Endothelial cell of umbilical vein (primary cell): ENCODE results near the gene PCBP1. TPM values are rescaled to one million over a fixed set of nuclear protein-coding genes. Genes with fewer than 3 reads are reported as not detected.

Experiments
- BruUV-seq: library from RNA; stranded (reverse); fragments of 400-500 nt; replicated peaks from 2 replicates; lab custom pipeline; 2021; lab: Mats Ljungman, UMichigan
- CTCF ChIA-PET: fragments of 300-600, 350-600 bp; sonication (Branson Sonifier 250); formaldehyde crosslinking; loops from one replicate; lab custom pipeline; 2021; ENCODE audit warnings: antibody characterized with exemption, inconsistent platforms; lab: Charles Lee
- POLR2A ChIA-PET: fragments of 300-600, 350-600 bp; sonication (Branson Sonifier 250); formaldehyde crosslinking; loops from one replicate; lab custom pipeline; 2021; ENCODE audit warnings: antibody characterized with exemption, inconsistent platforms; lab: Charles Lee
- DNase-seq: peaks from one replicate; pipeline ENCODE4 v3.0.0-alpha.2; 2011; ENCODE audit warnings: low read depth, low spot score
- FAIRE-seq: peaks from 2 replicates; lab custom pipeline; 2011; peaks lifted over from hg19 to GRCh38; lab: Jason Lieb, UNC
- H2AFZ ChIP-seq: 2 replicates; pipeline ENCODE4 v1.6.0; 2012; ENCODE audit warnings: low read depth, low read length, control low read depth, inconsistent platforms
- H3K27ac ChIP-seq: 2 replicates; pipeline ENCODE4 v1.5.1; 2011; ENCODE audit warnings: low read depth, mild to moderate bottlenecking, control low read depth, low read length, moderate library complexity; ENCODE audit not compliant: insufficient read depth
- H3K27me3 ChIP-seq, 2 experiments: 2 replicates each; pipeline versions ENCODE4 v1.6.0 to v1.6.1; 2011; ENCODE audit warnings: low read length in 2 of 2, mixed read lengths in 1 of 2; ENCODE audit not compliant: control insufficient read depth in 2 of 2, insufficient read depth in 2 of 2
- H3K36me3 ChIP-seq, 2 experiments: 2 replicates in 1 of 2; 3 replicates in 1 of 2; pipeline ENCODE4 v1.5.1; 2011; ENCODE audit warnings: low read length in 2 of 2, mild to moderate bottlenecking in 1 of 2, moderate library complexity in 1 of 2; ENCODE audit not compliant: control insufficient read depth in 2 of 2, insufficient read depth in 2 of 2; ENCODE audit errors: extremely low read depth in 1 of 2
- H3K4me1 ChIP-seq: 3 replicates; pipeline ENCODE4 v1.5.1; 2011; ENCODE audit warnings: mild to moderate bottlenecking, low read length; ENCODE audit not compliant: control insufficient read depth, insufficient read depth; ENCODE audit errors: extremely low read depth
- H3K4me2 ChIP-seq: 2 replicates; pipeline ENCODE4 v1.6.1; 2011; ENCODE audit warnings: low read length, control low read depth, mixed read lengths; ENCODE audit not compliant: insufficient read depth
- H3K4me3 ChIP-seq, 3 experiments: fragments of 200-600 bp in 1 of 3; sonication (generic), shearing (Covaris generic) in 1 of 3; replicated peaks in 1 of 3; 2 replicates each; pipeline ENCODE4 v1.5.1; 2011 to 2016; ENCODE audit warnings: control low read depth in 3 of 3, low read length in 3 of 3, mild to moderate bottlenecking in 2 of 3, inconsistent platforms in 1 of 3, low read depth in 1 of 3, moderate library complexity in 1 of 3; ENCODE audit not compliant: insufficient read depth in 1 of 3
- H3K79me2 ChIP-seq: 2 replicates; pipeline ENCODE4 v1.6.0; 2012; ENCODE audit warnings: low read length, inconsistent platforms; ENCODE audit not compliant: control insufficient read depth, insufficient read depth
- H3K9ac ChIP-seq: replicated peaks from 2 replicates; pipeline ENCODE3; 2011; ENCODE audit warnings: low read length, control low read depth; ENCODE audit not compliant: insufficient read depth; ENCODE audit errors: extremely low read depth
- H3K9me1 ChIP-seq: replicated peaks from 3 replicates; pipeline ENCODE4 v1.6.0; 2011; ENCODE audit warnings: mild to moderate bottlenecking, low read length; ENCODE audit not compliant: control insufficient read depth, insufficient read depth; ENCODE audit errors: extremely low read depth
- H3K9me3 ChIP-seq: replicated peaks from 2 replicates; pipeline ENCODE4 v1.5.1; 2012; ENCODE audit warnings: low read length, inconsistent platforms; ENCODE audit not compliant: control insufficient read depth, insufficient read depth
- H4K20me1 ChIP-seq: replicated peaks from 2 replicates; pipeline ENCODE3; 2011; ENCODE audit warnings: mild to moderate bottlenecking, low read length; ENCODE audit not compliant: control insufficient read depth, insufficient read depth; ENCODE audit errors: extremely low read depth
- CTCF ChIP-seq, 2 donors: IDR thresholded peaks; 1 replicate in 1 of 2; 2 replicates in 1 of 2; pipeline ENCODE4 v1.5.1; 2011; ENCODE audit warnings: low read length in 2 of 2, mild to moderate bottlenecking in 2 of 2, moderate library complexity in 2 of 2, control low read depth in 1 of 2, inconsistent platforms in 1 of 2, low read depth in 1 of 2; ENCODE audit not compliant: insufficient read depth in 1 of 2; ENCODE audit errors: extremely low read depth in 1 of 2
- POLR2A ChIP-seq: IDR thresholded peaks from 2 replicates; pipeline ENCODE4 v1.6.1; 2012; ENCODE audit warnings: low read depth, mild to moderate bottlenecking, control low read depth, low read length
- dilution Hi-C: fragments of 300-500 bp; cut with MboI; formaldehyde crosslinking; loops from one replicate; pipeline ENCODE4 v1.15.0; 2019; ENCODE audit warnings: low sequenced_read_pairs; ENCODE audit not compliant: extremely low pct_ligation_motif_present
- intact Hi-C: fragments of 100-400 bp; cut with micrococcal nuclease; formaldehyde crosslinking; loops from one replicate; pipeline ENCODE4 v1.10.0; 2022
- polyA plus RNA-seq, 4 experiments: library from polyadenylated mRNA; depleted of rRNA in 3 of 4; stranded (reverse) in 3 of 4; unstranded in 1 of 4; fragments of >200 nt; gene quantifications; 2 replicates each; pipeline versions ENCODE4 v1.2.1 to v1.2.3, GENCODE V29; 2011 to 2012; ENCODE audit warnings: missing spikeins in 1 of 4
- total RNA-seq: library from RNA; stranded (reverse); gene quantifications from 2 replicates; pipeline ENCODE4 v1.2.3, GENCODE V29; 2021

The PCBP1 gene
- total and polyA plus RNA-seq, 2 donors (not counting 3 experiments of a cell fraction or from before 2014, with no cell fraction given) = 196 to 360 TPM

DNA sequence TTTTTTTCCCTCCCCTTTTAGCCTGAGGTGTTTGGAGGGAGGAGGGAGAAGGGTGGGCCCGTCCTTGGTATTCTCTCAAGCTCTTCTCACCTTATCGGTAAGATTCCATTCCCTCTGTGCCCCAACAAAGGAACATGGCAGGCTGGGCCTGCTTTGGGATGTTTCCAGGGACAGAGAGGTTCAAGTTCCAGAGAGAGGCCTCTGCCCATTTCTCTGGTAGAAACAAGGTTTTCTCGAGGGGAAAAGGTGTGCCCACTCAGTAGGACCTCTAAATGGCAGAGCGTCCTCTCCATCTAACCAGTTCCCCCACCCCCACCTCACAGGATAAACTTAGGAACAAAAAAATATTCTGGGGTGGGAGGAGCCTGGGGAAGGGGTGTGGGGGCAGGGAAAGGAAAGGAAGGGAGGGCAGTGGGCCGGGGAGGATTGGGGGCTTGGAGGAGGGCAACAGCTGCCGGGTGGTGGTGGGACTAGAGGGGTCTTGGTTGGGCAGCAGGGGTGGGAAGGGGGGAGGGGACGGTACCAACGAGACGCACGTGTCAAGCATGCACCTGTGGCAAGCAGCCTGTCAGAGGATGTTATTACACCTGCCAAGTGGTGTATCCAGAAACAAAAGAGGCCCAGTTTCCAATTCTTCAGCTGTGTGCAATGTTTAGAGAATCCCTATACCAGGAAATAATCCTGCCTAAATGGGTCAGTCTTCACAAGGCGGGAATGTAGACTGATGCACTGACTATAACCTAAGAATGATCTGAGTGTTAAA, 2.1 kb downstream of the PCBP1 start:
- Histone ChIP-seq H3K36me3 (peaks cover 0 to 4% of the 10 kb centered on the region in 2 experiments), H3K4me3 (peak overlapping the region; percentile 90 to 93 (median 91)), H3K4me2 (peak overlapping the region; percentile 98), H3K27ac (peak overlapping the region; percentile 90), H3K9ac (peak overlapping the region; percentile 94), H3K4me1 (peaks cover 29% of the 10 kb centered on the region), H2AFZ (no peak overlapping the region), H3K9me1 (no peaks in the 10 kb centered on the region), H4K20me1 (no peaks in the 10 kb centered on the region), H3K27me3 (no peaks in the 10 kb centered on the region), H3K79me2 (peaks cover 27% of the 10 kb centered on the region), H3K9me3 (no peaks in the 10 kb centered on the region)
- dilution Hi-C loops (no loop called here), intact Hi-C loops (loop anchor here (5.0 kb wide), 1 partner anchor 158 kb away; the partner anchor contains the start of gene TIA1)
- ChIA-PET CTCF (interaction anchor here (0.9 kb wide), 1 partner anchor 29 kb away, joined by 3 read pairs; no protein-coding TSS in a partner anchor), POLR2A (interaction anchor here (1.1 to 3.1 kb wide), 5 partner anchors 35 to 175 kb away, joined by 3 to 15 read pairs (median 7); partner anchors contain the start of gene MXD1)
- BruUV-seq = no TSS peak
- FAIRE-seq (no peak), DNase-seq (peak; percentile 52)
- TF ChIP-seq CTCF (IDR thresholded peaks at IDR 0.05; ENCODE audit: extremely low read depth in 1 of 2, insufficient read depth in 1 of 2, low read depth in 1 of 2, low read length in 2 of 2) = no peak

- peak; percentile 65 for DNase-seq
- H3K36me3 ChIP-seq = peaks cover 0 to 4% of the 10 kb centered on the region in 2 experiments
- dilution Hi-C loops (no loop called here), intact Hi-C loops (loop anchor here (5.0 kb wide), 1 partner anchor 157 kb away; the partner anchor contains the start of gene TIA1)
- H3K27me3 ChIP-seq = no peaks in the 10 kb centered on the region
- H3K9me1 ChIP-seq = no peaks in the 10 kb centered on the region
- H3K9me3 ChIP-seq = no peaks in the 10 kb centered on the region
- H3K4me1 ChIP-seq = peaks cover 26% of the 10 kb centered on the region
- ChIA-PET CTCF (no interaction called here), POLR2A (interaction anchor here (0.6 to 1.3 kb wide), 2 partner anchors 43 to 176 kb away, joined by 4 read pairs; no protein-coding TSS in a partner anchor)
- no peak overlapping the region for H2AFZ ChIP-seq
- peak; percentile 32 for TF ChIP-seq POLR2A
- no peak for TF ChIP-seq CTCF (IDR thresholded peaks at IDR 0.05; ENCODE audit: extremely low read depth in 1 of 2, insufficient read depth in 1 of 2, low read depth in 1 of 2, low read length in 2 of 2)
- peak overlapping the region; percentile 10 for H3K27ac ChIP-seq
- peaks cover 27% of the 10 kb centered on the region for H3K79me2 ChIP-seq
- FAIRE-seq = no peak
- BruUV-seq = no TSS peak
- peak overlapping the region in 1 of 3 experiments; percentile 37 for H3K4me3 ChIP-seq
- H4K20me1 ChIP-seq = no peaks in the 10 kb centered on the region
- no peak overlapping the region for H3K9ac ChIP-seq
- peak overlapping the region; percentile 67 for H3K4me2 ChIP-seq
Measured at GRCh38 chr2:70089983-70090525, 2.8 kb downstream of the PCBP1 start.
